HEK293 (cell line): ENCODE data around the gene THAP5.

Source experiments
- CTCF ChIA-PET: fragments of 350-600 bp; formaldehyde crosslinking; extraction: SDS; loops from one replicate; lab custom pipeline; 2021; ENCODE audit warnings: antibody characterized with exemption; lab: Yijun Ruan, JAX
- POLR2A ChIA-PET: fragments of 300-600 bp; formaldehyde crosslinking; extraction: SDS; loops from one replicate; lab custom pipeline; 2020; ENCODE audit warnings: antibody characterized with exemption, inconsistent platforms; lab: Yijun Ruan, JAX
- H3K27ac ChIP-seq: fragments of 200-500 bp; sonication (Bioruptor generic); 2 replicates; pipeline ENCODE4 v1.5.1; 2014; ENCODE audit warnings: low read depth, low read length, control low read depth, inconsistent platforms; ENCODE audit errors: extremely low read depth
- H3K36me3 ChIP-seq, 2 experiments: fragments of 200-500 bp in 1 of 2; sonication (Bioruptor generic) in 1 of 2; 1 replicate in 1 of 2; 2 replicates in 1 of 2; pipeline ENCODE4 v1.5.1; 2014 to 2017; ENCODE audit warnings: inconsistent platforms in 2 of 2, low read length in 2 of 2; ENCODE audit not compliant: control insufficient read depth in 2 of 2, insufficient read depth in 1 of 2
- H3K4me1 ChIP-seq: fragments of 200-500 bp; sonication (Bioruptor generic); 2 replicates; pipeline ENCODE4 v1.5.1; 2014; ENCODE audit warnings: mild to moderate bottlenecking, low read length, inconsistent platforms; ENCODE audit not compliant: control insufficient read depth, insufficient read depth
- H3K4me3 ChIP-seq: 2 replicates; pipeline ENCODE4 v1.5.1; 2011; ENCODE audit warnings: low read depth, mild to moderate bottlenecking, control low read depth, low read length, moderate library complexity
- H3K9me3 ChIP-seq: fragments of 200-500 bp; sonication (Bioruptor generic); 2 replicates; pipeline ENCODE4 v1.5.1; 2014; ENCODE audit warnings: low read depth, low read length, inconsistent platforms; ENCODE audit not compliant: control insufficient read depth, insufficient read depth
- CTCF ChIP-seq: fragments of 450-650 bp; formaldehyde crosslinking; IDR thresholded peaks from 2 replicates; pipeline ENCODE4 v1.5.1; 2016; ENCODE audit warnings: missing biosample characterization, missing genetic modification characterization
- EGR2 ChIP-seq: fragments of 450-650 bp; formaldehyde crosslinking; IDR thresholded peaks from 2 replicates; pipeline ENCODE4 v1.5.1; 2016; ENCODE audit warnings: low read depth, missing biosample characterization, missing genetic modification characterization
- GLIS2 ChIP-seq: fragments of 450-650 bp; formaldehyde crosslinking; IDR thresholded peaks from 2 replicates; pipeline ENCODE4 v1.5.1; 2016; ENCODE audit warnings: missing biosample characterization, missing genetic modification characterization
- KLF10 ChIP-seq: fragments of 450-650 bp; IDR thresholded peaks from 2 replicates; pipeline ENCODE4 v1.5.1; 2018; ENCODE audit warnings: missing biosample characterization, mild to moderate bottlenecking, missing genetic modification characterization
- PATZ1 ChIP-seq: fragments of 450-650 bp; formaldehyde crosslinking; IDR thresholded peaks from 2 replicates; pipeline ENCODE4 v1.5.1; 2016; ENCODE audit warnings: missing biosample characterization, missing genetic modification characterization
- REST ChIP-seq: fragments of 450-650 bp; formaldehyde crosslinking; IDR thresholded peaks from 2 replicates; pipeline ENCODE4 v1.5.1; 2016; ENCODE audit warnings: missing biosample characterization, missing genetic modification characterization
- ZFHX2 ChIP-seq: fragments of 450-650 bp; formaldehyde crosslinking; conservative IDR thresholded peaks from 2 replicates; pipeline ENCODE4 v1.5.1; 2016; ENCODE audit warnings: missing biosample characterization, missing genetic modification characterization
- ZFP3 ChIP-seq: fragments of 450-650 bp; formaldehyde crosslinking; IDR thresholded peaks from 2 replicates; pipeline ENCODE4 v1.5.1; 2016; ENCODE audit warnings: low read depth, missing biosample characterization, missing genetic modification characterization
- ZFP37 ChIP-seq: fragments of 450-650 bp; formaldehyde crosslinking; IDR thresholded peaks from 2 replicates; pipeline ENCODE4 v1.5.1; 2016; ENCODE audit warnings: missing biosample characterization, missing genetic modification characterization
- ZNF148 ChIP-seq: fragments of 450-650 bp; formaldehyde crosslinking; IDR thresholded peaks from 2 replicates; pipeline ENCODE4 v1.5.0; 2017; ENCODE audit warnings: missing biosample characterization, missing genetic modification characterization, borderline replicate concordance
- ZNF16 ChIP-seq: fragments of 450-650 bp; formaldehyde crosslinking; IDR thresholded peaks from 2 replicates; pipeline ENCODE4 v1.5.1; 2016; ENCODE audit warnings: low read depth, missing biosample characterization, missing genetic modification characterization
- ZNF2 ChIP-seq: fragments of 450-650 bp; formaldehyde crosslinking; IDR thresholded peaks from 2 replicates; pipeline ENCODE4 v1.5.1; 2016; ENCODE audit warnings: missing biosample characterization, missing genetic modification characterization
- ZNF362 ChIP-seq: fragments of 450-650 bp; formaldehyde crosslinking; IDR thresholded peaks from 2 replicates; pipeline ENCODE4 v1.5.1; 2016; ENCODE audit warnings: missing biosample characterization, missing genetic modification characterization
- ZNF366 ChIP-seq: fragments of 450-650 bp; formaldehyde crosslinking; conservative IDR thresholded peaks from 2 replicates; pipeline ENCODE4 v1.5.1; 2016; ENCODE audit warnings: missing biosample characterization, missing genetic modification characterization
- ZNF449 ChIP-seq: fragments of 450-650 bp; formaldehyde crosslinking; IDR thresholded peaks from 2 replicates; pipeline ENCODE4 v1.5.1; 2017; ENCODE audit warnings: missing biosample characterization, mild to moderate bottlenecking, missing genetic modification characterization, moderate library complexity
- ZNF529 ChIP-seq: fragments of 450-650 bp; formaldehyde crosslinking; IDR thresholded peaks from 2 replicates; pipeline ENCODE4 v1.5.1; 2017; ENCODE audit warnings: missing genetic modification characterization, missing biosample characterization; ENCODE audit not compliant: insufficient replicate concordance
- ZNF544 ChIP-seq: fragments of 450-650 bp; formaldehyde crosslinking; IDR thresholded peaks from 2 replicates; pipeline ENCODE4 v1.5.0; 2017; ENCODE audit warnings: missing biosample characterization, missing genetic modification characterization
- ZNF624 ChIP-seq: fragments of 450-650 bp; formaldehyde crosslinking; IDR thresholded peaks from 2 replicates; pipeline ENCODE4 v1.5.1; 2017; ENCODE audit warnings: missing biosample characterization, missing genetic modification characterization
- ZNF747 ChIP-seq: fragments of 450-650 bp; formaldehyde crosslinking; IDR thresholded peaks from 2 replicates; pipeline ENCODE4 v1.5.1; 2016; ENCODE audit warnings: missing biosample characterization, missing genetic modification characterization
- ZSCAN23 ChIP-seq: fragments of 450-650 bp; formaldehyde crosslinking; IDR thresholded peaks from 2 replicates; pipeline ENCODE4 v1.5.1; 2016; ENCODE audit warnings: missing biosample characterization, missing genetic modification characterization
- TF ChIP-seq, protein P1 (sequence below): fragments of 450-650 bp; formaldehyde crosslinking; IDR thresholded peaks from 2 replicates; pipeline ENCODE4 v1.5.1; 2016; ENCODE audit warnings: missing biosample characterization, missing genetic modification characterization

Gene THAP5

GRCh38 chr7:108568801-108569380 is 615 bp downstream of the THAP5 start (continued):
- TF ChIP-seq CTCF (tag by site-specific recombination) (no peak), ZNF2 (no peak), ZNF449 (tag by site-specific recombination) (no peak), ZNF747 (tag by site-specific recombination) (no peak), REST (tag by site-specific recombination) (0 out of 2 replicates have a peak, but pooled peaks have one; percentile 26), ZNF362 (tag by site-specific recombination) (0 out of 2 replicates have a peak, but pooled peaks have one; percentile 36), ZNF16 (no peak), ZNF366 (tag by site-specific recombination) (peak; percentile 67), ZFHX2 (tag by site-specific recombination) (no peak), KLF10 (tag by site-specific recombination) (no peak), ZFP3 (tag by site-specific recombination) (no peak), ZFP37 (tag by site-specific recombination) (peak; percentile 84)
- TF ChIP-seq, protein P1, sequence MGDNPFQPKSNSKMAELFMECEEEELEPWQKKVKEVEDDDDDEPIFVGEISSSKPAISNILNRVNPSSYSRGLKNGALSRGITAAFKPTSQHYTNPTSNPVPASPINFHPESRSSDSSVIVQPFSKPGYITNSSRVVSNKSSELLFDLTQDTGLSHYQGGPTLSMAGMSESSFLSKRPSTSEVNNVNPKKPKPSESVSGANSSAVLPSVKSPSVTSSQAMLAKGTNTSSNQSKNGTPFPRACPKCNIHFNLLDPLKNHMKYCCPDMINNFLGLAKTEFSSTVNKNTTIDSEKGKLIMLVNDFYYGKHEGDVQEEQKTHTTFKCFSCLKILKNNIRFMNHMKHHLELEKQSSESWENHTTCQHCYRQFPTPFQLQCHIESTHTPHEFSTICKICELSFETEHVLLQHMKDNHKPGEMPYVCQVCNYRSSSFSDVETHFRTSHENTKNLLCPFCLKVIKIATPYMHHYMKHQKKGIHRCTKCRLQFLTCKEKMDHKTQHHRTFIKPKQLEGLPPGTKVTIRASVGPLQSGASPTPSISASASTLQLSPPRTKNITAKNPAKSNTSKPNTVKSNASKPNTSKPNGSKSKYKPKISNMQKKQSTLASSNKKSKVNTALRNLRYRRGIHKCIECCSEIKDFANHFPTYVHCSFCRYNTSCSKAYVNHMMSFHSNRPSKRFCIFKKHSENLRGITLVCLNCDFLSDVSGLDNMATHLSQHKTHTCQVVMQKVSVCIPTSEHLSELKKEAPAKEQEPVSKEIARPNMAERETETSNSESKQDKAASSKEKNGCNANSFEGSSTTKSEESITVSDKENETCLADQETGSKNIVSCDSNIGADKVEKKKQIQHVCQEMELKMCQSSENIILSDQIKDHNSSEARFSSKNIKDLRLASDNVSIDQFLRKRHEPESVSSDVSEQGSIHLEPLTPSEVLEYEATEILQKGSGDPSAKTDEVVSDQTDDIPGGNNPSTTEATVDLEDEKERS (tag by site-specific recombination) = no peak

- ChIA-PET POLR2A (interaction anchor here (1.6 kb wide), 1 partner anchor 40 kb away, joined by 3 read pairs; the partner anchor contains the start of gene PNPLA8), CTCF (no interaction called here)
- Histone ChIP-seq H3K4me3 (no peak overlapping the region), H3K9me3 (no peaks in the 10 kb centered on the region), H3K36me3 (peaks cover 4 to 15% of the 10 kb centered on the region in 2 experiments; a peak in 2 of 3 replicates), H3K27ac (no peak overlapping the region), H3K4me1 (0 out of 2 replicates have a peak, but pooled peaks cover 2% of the 10 kb centered on the region)
- no peak for TF ChIP-seq ZNF624 (tag by site-specific recombination)
- no peak for TF ChIP-seq GLIS2
- TF ChIP-seq EGR2 (tag by site-specific recombination) = no peak
- no peak for TF ChIP-seq ZNF544 (tag by site-specific recombination)
- no peak for TF ChIP-seq ZNF529 (tag by site-specific recombination)
- no peak for TF ChIP-seq ZNF148 (tag by site-specific recombination)
- no peak for TF ChIP-seq PATZ1
- no peak for TF ChIP-seq ZSCAN23 (tag by site-specific recombination)
These were observed 3.5 kb downstream of the THAP5 start for GRCh38 chr7:108565987-108566386.
